Activated CD8-positive, alpha-beta memory T cell treated with anti-CD3 and anti-CD28 coated beads for 24 hours (primary cell): Measurements from ENCODE around the gene CEL.
"Not testable (repeated sequence)": the region's sequence is repeated elsewhere in the genome, so short reads cannot be mapped to it uniquely, and the experiment has no call there.

Source experiments
- DNase-seq: peaks from one replicate; pipeline ENCODE4 v3.0.0-alpha.2; 2020

The CEL gene

GRCh38 chr9:133065070-133065388 is 3.2 kb downstream of the CEL start:
- no peak for DNase-seq

- no peak for DNase-seq
Observed at GRCh38 chr9:133066181-133066983, 4.6 kb downstream of the CEL start.

- no peak for DNase-seq
Observed at GRCh38 chr9:133067006-133067405, 5.2 kb downstream of the CEL start.

- DNase-seq, result no peak
Observed at GRCh38 chr9:133067813-133068212, 6.0 kb downstream of the CEL start.

GRCh38 chr9:133068431-133068830 is 6.7 kb downstream of the CEL start:
- DNase-seq, result not testable (repeated sequence)

GRCh38 chr9:133070500-133070961 is 8.8 kb downstream of the CEL start:
- DNase-seq, result not testable (repeated sequence)

GRCh38 chr9:133070985-133071384 is 9.2 kb downstream of the CEL start:
- DNase-seq, result not testable (repeated sequence)

- no peak for DNase-seq
Observed at GRCh38 chr9:133071484-133072150, 9.8 kb downstream of the CEL start.

- DNase-seq, result not testable (repeated sequence)
Observed at GRCh38 chr9:133072210-133072609, 10.4 kb downstream of the CEL start.

GRCh38 chr9:133073086-133074014 is 11.6 kb downstream of the CEL start:
- no peak for DNase-seq

- no peak for DNase-seq
Observed at GRCh38 chr9:133074111-133074651, 12.4 kb downstream of the CEL start.

- no peak for DNase-seq
Observed at GRCh38 chr9:133075925-133076630, 14.3 kb downstream of the CEL start.

GRCh38 chr9:133076691-133077090 is 14.9 kb downstream of the CEL start:
- DNase-seq, result no peak

GRCh38 chr9:133078486-133078885 is 16.7 kb downstream of the CEL start:
- no peak for DNase-seq

- DNase-seq, result no peak
Observed at GRCh38 chr9:133080161-133080560, 18.4 kb downstream of the CEL start.

GRCh38 chr9:133080786-133081779 is 19.3 kb downstream of the CEL start:
- not testable (repeated sequence) for DNase-seq

- DNase-seq, result not testable (repeated sequence)
Observed at GRCh38 chr9:133081957-133082644, 20.3 kb downstream of the CEL start.

- DNase-seq, result not testable (repeated sequence)
Observed at GRCh38 chr9:133083688-133084087, 21.9 kb downstream of the CEL start.

- not testable (repeated sequence) for DNase-seq
Observed at GRCh38 chr9:133086212-133086860, 24.6 kb downstream of the CEL start.

GRCh38 chr9:133086894-133087293 is 25.1 kb downstream of the CEL start:
- no peak for DNase-seq
